OCI-LY3 (cell line): ENCODE results near the gene AARS2.
"Not testable (repeated sequence)": the region's sequence is repeated elsewhere in the genome, so short reads cannot be mapped to it uniquely, and the experiment has no call there.

ENCODE experiments used
- H2AFZ ChIP-seq: fragments of 200-600, 300-600 bp; shearing (Covaris generic); 2 replicates; pipeline ENCODE4 v1.6.0; 2014; ENCODE audit warnings: antibody characterized with exemption, low read depth, low read length
- H3K27ac ChIP-seq: fragments of 200-600, 300-600 bp; sonication (generic); 2 replicates; pipeline ENCODE4 v1.5.1; 2014; ENCODE audit warnings: mild to moderate bottlenecking, low read length, moderate library complexity, mixed read lengths
- H3K27me3 ChIP-seq: fragments of 200-600, 300-600 bp; sonication (generic); 2 replicates; pipeline ENCODE4 v1.6.1; 2014; ENCODE audit warnings: low read depth, low read length, mixed read lengths
- H3K36me3 ChIP-seq: fragments of 200-600, 300-600 bp; sonication (generic); replicated peaks from 2 replicates; pipeline ENCODE3; 2014; ENCODE audit warnings: low read depth, low read length, mixed read lengths
- H3K4me1 ChIP-seq: fragments of 300-600, 200-600 bp; sonication (generic); 2 replicates; pipeline ENCODE4 v1.6.1; 2014; ENCODE audit warnings: low read length, mixed read lengths
- H3K4me2 ChIP-seq: fragments of 200-600, 300-600 bp; sonication (generic); 2 replicates; pipeline ENCODE4 v1.6.1; 2014; ENCODE audit warnings: low read length, mixed read lengths
- H3K4me3 ChIP-seq: fragments of 300-600, 200-600 bp; sonication (generic); 2 replicates; pipeline ENCODE4 v1.5.1; 2014; ENCODE audit warnings: antibody characterized with exemption, mild to moderate bottlenecking, low read length, moderate library complexity
- H3K79me2 ChIP-seq: fragments of 300-600, 200-600 bp; shearing (Covaris generic); 2 replicates; pipeline ENCODE4 v1.6.1; 2014; ENCODE audit warnings: mild to moderate bottlenecking, low read length, mixed read lengths
- H3K9ac ChIP-seq: fragments of 300-600, 200-600 bp; shearing (Covaris generic); 2 replicates; pipeline ENCODE4 v1.6.0; 2014; ENCODE audit warnings: mild to moderate bottlenecking, low read length, moderate library complexity
- H3K9me3 ChIP-seq: fragments of 200-600, 300-600 bp; shearing (Covaris generic); 2 replicates; pipeline ENCODE4 v1.6.1; 2014; ENCODE audit warnings: low read length, mixed read lengths; ENCODE audit not compliant: insufficient read depth
- H4K20me1 ChIP-seq: fragments of 200-600, 300-600 bp; sonication (generic); 2 replicates; pipeline ENCODE4 v1.6.1; 2016; ENCODE audit warnings: low read length, mixed read lengths; ENCODE audit not compliant: insufficient read depth
- CTCF ChIP-seq: fragments of 200-600, 300-600 bp; sonication (generic); IDR thresholded peaks from 2 replicates; pipeline ENCODE4 v1.5.1; 2014; ENCODE audit warnings: antibody characterized with exemption, low read length, low read depth
- EZH2phosphoT487 ChIP-seq: fragments of 200-600 bp; shearing (Covaris generic); IDR thresholded peaks from 2 replicates; pipeline ENCODE4 v1.6.1; 2018; ENCODE audit warnings: antibody characterized with exemption, mixed run types, low read depth

Gene AARS2

GRCh38 chr6:44355640-44356039, 42.5 kb upstream of the AARS2 start:
- no peak overlapping the region for H3K4me2 ChIP-seq
- no peak overlapping the region for H3K9ac ChIP-seq
- no peak overlapping the region for H3K27ac ChIP-seq
- H3K4me3 ChIP-seq = no peak overlapping the region
- no peaks in the 10 kb centered on the region for H4K20me1 ChIP-seq
- H3K79me2 ChIP-seq = no peaks in the 10 kb centered on the region
- TF ChIP-seq CTCF = no peak
- no peak for TF ChIP-seq EZH2phosphoT487
- H3K4me1 ChIP-seq = no peaks in the 10 kb centered on the region
- H3K9me3 ChIP-seq = no peaks in the 10 kb centered on the region
- H2AFZ ChIP-seq = no peak overlapping the region
- no peaks in the 10 kb centered on the region for H3K36me3 ChIP-seq
- peaks cover 39% of the 10 kb centered on the region; the same call in 1 of the 2 replicates for H3K27me3 ChIP-seq

- no peaks in the 10 kb centered on the region for H4K20me1 ChIP-seq
- no peaks in the 10 kb centered on the region for H3K79me2 ChIP-seq
- no peak overlapping the region for H3K27ac ChIP-seq
- H3K4me3 ChIP-seq = no peak overlapping the region
- peaks cover 25% of the 10 kb centered on the region; the same call in 1 of the 2 replicates for H3K27me3 ChIP-seq
- H3K4me1 ChIP-seq = no peaks in the 10 kb centered on the region
- H3K9ac ChIP-seq = no peak overlapping the region
- H3K4me2 ChIP-seq = no peak overlapping the region
- no peaks in the 10 kb centered on the region for H3K9me3 ChIP-seq
- H2AFZ ChIP-seq = no peak overlapping the region
- TF ChIP-seq EZH2phosphoT487 (no peak), CTCF (no peak)
- no peaks in the 10 kb centered on the region for H3K36me3 ChIP-seq
These were observed 40.2 kb upstream of the AARS2 start for GRCh38 chr6:44353336-44353735.

- no peak overlapping the region for H3K27ac ChIP-seq
- peaks cover 19% of the 10 kb centered on the region; the same call in 1 of the 2 replicates for H3K27me3 ChIP-seq
- H2AFZ ChIP-seq = no peak overlapping the region
- no peak overlapping the region for H3K4me3 ChIP-seq
- TF ChIP-seq EZH2phosphoT487 = no peak
- no peak for TF ChIP-seq CTCF
- H3K9ac ChIP-seq = no peak overlapping the region
- H3K9me3 ChIP-seq = no peaks in the 10 kb centered on the region
- no peaks in the 10 kb centered on the region for H4K20me1 ChIP-seq
- H3K36me3 ChIP-seq = no peaks in the 10 kb centered on the region
- H3K4me2 ChIP-seq = no peak overlapping the region
- no peaks in the 10 kb centered on the region for H3K79me2 ChIP-seq
- H3K4me1 ChIP-seq = no peaks in the 10 kb centered on the region
These were observed 39.1 kb upstream of the AARS2 start for GRCh38 chr6:44352259-44352658.

- not testable (repeated sequence) for H3K79me2 ChIP-seq, H2AFZ ChIP-seq, H3K4me2 ChIP-seq
These were observed 37.5 kb upstream of the AARS2 start for GRCh38 chr6:44350650-44350994.

More at GRCh38 chr6:44350650-44350994, 37.5 kb upstream of the AARS2 start:
- not testable (repeated sequence) for H3K4me1 ChIP-seq, H3K27ac ChIP-seq, H4K20me1 ChIP-seq, H3K9ac ChIP-seq, H3K27me3 ChIP-seq, H3K36me3 ChIP-seq, H3K4me3 ChIP-seq, H3K9me3 ChIP-seq
